ENCODE results near the gene TIGD2.

DNA sequence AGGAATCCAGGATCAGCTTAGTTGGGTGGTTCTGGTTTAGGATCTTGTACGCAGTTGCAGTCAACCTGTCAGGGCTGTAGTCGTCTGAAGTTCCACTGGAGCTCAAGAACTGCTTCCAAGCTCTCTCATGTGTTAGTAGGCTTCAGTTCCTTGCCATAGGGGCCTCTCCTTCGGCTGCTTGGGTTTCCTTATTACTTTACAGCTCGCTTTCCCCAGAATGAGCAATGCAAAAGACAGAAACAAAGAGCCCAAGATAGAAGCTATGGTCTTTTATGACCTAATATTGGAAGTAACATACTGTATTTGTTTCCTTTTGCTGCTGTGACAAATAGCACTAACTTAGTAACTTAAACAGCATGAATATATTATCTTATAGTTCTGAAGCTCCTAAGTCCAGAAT is 51.7 kb downstream of the TIGD2 start:
- no peak for TF ChIP-seq POLR2AphosphoS5 (IDR thresholded peaks at IDR 0.05)
- TF ChIP-seq, protein P1, sequence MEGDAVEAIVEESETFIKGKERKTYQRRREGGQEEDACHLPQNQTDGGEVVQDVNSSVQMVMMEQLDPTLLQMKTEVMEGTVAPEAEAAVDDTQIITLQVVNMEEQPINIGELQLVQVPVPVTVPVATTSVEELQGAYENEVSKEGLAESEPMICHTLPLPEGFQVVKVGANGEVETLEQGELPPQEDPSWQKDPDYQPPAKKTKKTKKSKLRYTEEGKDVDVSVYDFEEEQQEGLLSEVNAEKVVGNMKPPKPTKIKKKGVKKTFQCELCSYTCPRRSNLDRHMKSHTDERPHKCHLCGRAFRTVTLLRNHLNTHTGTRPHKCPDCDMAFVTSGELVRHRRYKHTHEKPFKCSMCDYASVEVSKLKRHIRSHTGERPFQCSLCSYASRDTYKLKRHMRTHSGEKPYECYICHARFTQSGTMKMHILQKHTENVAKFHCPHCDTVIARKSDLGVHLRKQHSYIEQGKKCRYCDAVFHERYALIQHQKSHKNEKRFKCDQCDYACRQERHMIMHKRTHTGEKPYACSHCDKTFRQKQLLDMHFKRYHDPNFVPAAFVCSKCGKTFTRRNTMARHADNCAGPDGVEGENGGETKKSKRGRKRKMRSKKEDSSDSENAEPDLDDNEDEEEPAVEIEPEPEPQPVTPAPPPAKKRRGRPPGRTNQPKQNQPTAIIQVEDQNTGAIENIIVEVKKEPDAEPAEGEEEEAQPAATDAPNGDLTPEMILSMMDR (IDR thresholded peaks at IDR 0.05) = no peak
- TF ChIP-seq EP300 (IDR thresholded peaks at IDR 0.05) = no peak
